Measurements from ENCODE around the gene F10.

GRCh38 chr13:113184568-113185440, 62.2 kb downstream of the F10 start:
- TF ChIP-seq CTCF (conservative IDR thresholded peaks at IDR 0.05; ENCODE audit: low read depth, low read length): no peak
- no peak for TF ChIP-seq EZH2 (IDR thresholded peaks at IDR 0.05; ENCODE audit: borderline replicate concordance, low read depth, low read length, poor library complexity, severe bottlenecking)

All from A673 (cell line).